GM15510 (cell line): ENCODE results near the gene RELT.

Experiments
- POLR2A ChIP-seq: IDR thresholded peaks from 3 replicates; pipeline ENCODE4 v1.6.1; 2011; ENCODE audit warnings: borderline replicate concordance; ENCODE audit not compliant: insufficient read length; ENCODE audit errors: extremely low read depth

Gene RELT

GRCh38 chr11:73389134-73389525 is 12.9 kb downstream of the RELT start:
- TF ChIP-seq POLR2A: no peak

- no peak for TF ChIP-seq POLR2A
These were observed 13.7 kb downstream of the RELT start for GRCh38 chr11:73389916-73390315.

GRCh38 chr11:73390601-73391565 is 14.7 kb downstream of the RELT start:
- no peak for TF ChIP-seq POLR2A

- TF ChIP-seq POLR2A: no peak
These were observed 15.5 kb downstream of the RELT start for GRCh38 chr11:73391665-73392064.

- no peak for TF ChIP-seq POLR2A
These were observed 16.2 kb downstream of the RELT start for GRCh38 chr11:73392108-73393010.

GRCh38 chr11:73393011-73393380 is 16.8 kb downstream of the RELT start:
- no peak for TF ChIP-seq POLR2A

- no peak for TF ChIP-seq POLR2A
These were observed 17.5 kb downstream of the RELT start for GRCh38 chr11:73393479-73394415.

GRCh38 chr11:73394416-73395296 is 18.5 kb downstream of the RELT start:
- no peak for TF ChIP-seq POLR2A

- TF ChIP-seq POLR2A: no peak
These were observed 19.4 kb downstream of the RELT start for GRCh38 chr11:73395297-73396208.

- no peak for TF ChIP-seq POLR2A
These were observed 20.2 kb downstream of the RELT start for GRCh38 chr11:73396251-73396930.

GRCh38 chr11:73396985-73397384 is 20.8 kb downstream of the RELT start:
- TF ChIP-seq POLR2A: no peak
